Common myeloid progenitor, CD34-positive (primary cell): Measurements from ENCODE around the gene AP1M2.
A peak's percentile ranks its signal among the peaks of the same experiment; 100 is the strongest.

Source experiments
- CTCF ChIA-PET: fragments of 350-600 bp; sonication (Branson Sonifier 250); formaldehyde crosslinking; loops from one replicate; lab custom pipeline; 2021; ENCODE audit warnings: antibody characterized with exemption; lab: Charles Lee
- POLR2A ChIA-PET: fragments of 350-600 bp; sonication (Branson Sonifier 250); formaldehyde crosslinking; loops from one replicate; lab custom pipeline; 2021; ENCODE audit warnings: antibody characterized with exemption; lab: Charles Lee
- DNase-seq, 3 donors: peaks; one replicate each; pipeline versions ENCODE4 v3.0.0 to v3.0.0-alpha.2; 2013
- H3K27ac ChIP-seq, 2 experiments: 1 replicate in 1 of 2; 2 replicates in 1 of 2; pipeline ENCODE4 v1.7.0; 2013; ENCODE audit warnings: inconsistent platforms in 2 of 2, low read length in 2 of 2, mild to moderate bottlenecking in 2 of 2, low read depth in 1 of 2, moderate library complexity in 1 of 2; ENCODE audit not compliant: severe bottlenecking in 2 of 2, insufficient read depth in 1 of 2, poor library complexity in 1 of 2
- H3K27me3 ChIP-seq, 5 experiments: replicated peaks in 2 of 5; 1 replicate in 3 of 5; 2 replicates in 2 of 5; pipeline versions ENCODE4 v1.6.1 to v1.7.0; 2013; ENCODE audit warnings: low read length in 4 of 5, mild to moderate bottlenecking in 2 of 5, moderate library complexity in 2 of 5, inconsistent platforms in 1 of 5; ENCODE audit not compliant: insufficient read depth in 5 of 5, control insufficient read depth in 4 of 5
- H3K36me3 ChIP-seq, 4 experiments: 1 replicate in 2 of 4; 2 replicates in 2 of 4; pipeline versions ENCODE4 v1.6.1 to v1.7.0; 2013; ENCODE audit warnings: low read length in 3 of 4, control low read depth in 1 of 4, mild to moderate bottlenecking in 1 of 4; ENCODE audit not compliant: control insufficient read depth in 4 of 4, insufficient read depth in 4 of 4
- H3K4me1 ChIP-seq, 4 experiments: 1 replicate in 3 of 4; 2 replicates in 1 of 4; pipeline versions ENCODE4 v1.6.1 to v1.7.1; 2013; ENCODE audit warnings: low read length in 3 of 4, mild to moderate bottlenecking in 3 of 4, control low read depth in 1 of 4, inconsistent platforms in 1 of 4, moderate library complexity in 1 of 4; ENCODE audit not compliant: control insufficient read depth in 4 of 4, insufficient read depth in 4 of 4; ENCODE audit errors: control extremely low read depth in 1 of 4
- H3K4me3 ChIP-seq, 7 experiments: 1 replicate in 4 of 7; 2 replicates in 3 of 7; pipeline versions ENCODE4 v1.5.1 to v1.7.0; 2013; ENCODE audit warnings: mild to moderate bottlenecking in 7 of 7, low read length in 6 of 7, moderate library complexity in 6 of 7, inconsistent platforms in 2 of 7, low read depth in 2 of 7, control low read depth in 1 of 7; ENCODE audit not compliant: insufficient read depth in 4 of 7, control insufficient read depth in 1 of 7; ENCODE audit errors: extremely low read depth in 1 of 7
- H3K9me3 ChIP-seq, 5 experiments: 1 replicate in 4 of 5; 2 replicates in 1 of 5; pipeline versions ENCODE4 v1.6.1 to v1.7.1; 2013; ENCODE audit warnings: low read length in 4 of 5, mild to moderate bottlenecking in 2 of 5, inconsistent platforms in 1 of 5, low read depth in 1 of 5, moderate library complexity in 1 of 5; ENCODE audit not compliant: control insufficient read depth in 4 of 5, insufficient read depth in 2 of 5; ENCODE audit errors: control extremely low read depth in 1 of 5
- WGBS: methylation state at CpG from one replicate; pipeline ENCODE4 v1.1.5; 2013; ENCODE audit not compliant: insufficient coverage; 5-methylcytosine and 5-hydroxymethylcytosine counted together

The AP1M2 gene

DNA sequence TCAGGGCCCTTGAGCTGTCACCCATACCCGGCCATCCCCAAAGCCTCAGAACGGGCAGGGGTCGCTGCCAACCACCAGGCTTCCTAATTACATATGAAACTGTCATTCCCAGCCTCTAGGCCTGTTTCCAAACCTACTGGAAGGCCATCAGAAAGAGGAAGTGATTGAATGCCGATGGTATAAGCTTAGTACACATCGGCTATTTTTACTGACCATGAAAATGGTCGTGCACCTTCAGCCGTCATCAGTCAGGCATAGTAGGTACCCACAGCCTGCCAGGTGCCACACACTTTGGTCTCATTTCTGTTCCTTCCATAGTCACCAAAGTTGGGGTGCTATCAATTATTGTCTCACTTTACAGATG, 31.5 kb downstream of the AP1M2 start:
- 42% methylated on average over 4 of the region's 7 CpGs for WGBS
- Histone ChIP-seq H3K9me3 (no peaks in the 10 kb centered on the region), H3K27me3 (no peaks in the 10 kb centered on the region), H3K36me3 (peaks cover 10 to 76% (median 59%) of the 10 kb centered on the region in 4 experiments), H3K4me3 (no peak overlapping the region), H3K27ac (no peak overlapping the region), H3K4me1 (peaks cover 3 to 60% (median 55%) of the 10 kb centered on the region in 4 experiments)
- ChIA-PET POLR2A (interaction anchor here (0.5 to 1.0 kb wide), 2 partner anchors 13 to 42 kb away, joined by 4 read pairs; partner anchors contain the start of gene CDKN2D), CTCF (interaction anchor here (1.2 to 5.5 kb wide), 8 partner anchors 8 to 45 kb away, joined by 3 to 64 read pairs (median 6); partner anchors contain the start of genes CDKN2D and KRI1)
- no peak for DNase-seq

DNA sequence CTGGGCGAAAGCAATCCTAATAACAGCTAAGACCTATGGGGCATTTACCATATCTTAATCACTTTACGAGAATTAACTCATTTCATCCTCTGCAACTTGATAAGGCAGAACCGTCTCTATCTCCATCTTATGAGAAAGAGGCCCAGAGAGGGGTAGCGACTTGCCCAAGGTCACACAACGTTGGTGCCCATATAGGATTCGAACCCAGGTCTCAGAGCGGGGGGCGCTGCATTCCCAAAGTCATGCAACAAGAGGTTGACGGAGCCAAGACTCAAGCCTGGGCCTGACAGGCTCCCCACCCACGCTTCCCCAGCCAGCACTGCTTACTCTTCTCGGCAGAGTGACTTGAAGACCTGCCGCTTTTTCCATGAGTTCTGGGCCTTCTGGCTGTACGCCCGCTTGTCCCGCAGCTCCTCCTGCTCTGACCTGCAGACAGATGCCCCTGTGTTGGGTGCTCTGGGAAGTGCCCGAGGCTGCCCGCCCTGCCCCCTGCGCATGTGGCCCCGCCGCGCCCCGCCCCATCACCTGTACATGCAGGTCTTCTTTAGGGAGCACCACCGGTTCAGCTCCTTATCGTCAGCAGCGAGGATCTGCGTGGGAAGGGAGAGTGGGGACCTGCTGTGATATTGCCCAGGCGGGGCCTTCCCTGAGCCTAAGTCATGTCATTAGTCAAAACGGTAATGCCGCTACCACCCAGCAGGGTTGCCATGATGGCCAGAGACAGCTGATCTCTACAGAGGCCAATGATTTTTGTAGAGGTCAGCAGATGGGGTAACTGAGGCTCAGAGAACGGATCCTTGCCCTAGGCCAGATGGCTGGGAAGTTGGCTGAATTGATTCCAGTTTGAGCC, 32.1 kb downstream of the AP1M2 start:
- Histone ChIP-seq H3K27ac (peak overlapping the region in 1 of 2 experiments; percentile 57), H3K27me3 (no peaks in the 10 kb centered on the region), H3K4me3 (peak overlapping the region in 2 of 7 experiments; percentile 24 to 51), H3K9me3 (no peaks in the 10 kb centered on the region), H3K4me1 (peaks cover 3 to 64% (median 58%) of the 10 kb centered on the region in 4 experiments), H3K36me3 (peaks cover 11 to 75% (median 57%) of the 10 kb centered on the region in 4 experiments)
- POLR2A ChIA-PET: interaction anchor here (0.5 to 3.3 kb wide), 4 partner anchors 11 to 42 kb away, joined by 4 to 29 read pairs (median 11); partner anchors contain the start of genes ATG4D, CDKN2D and KRI1
- WGBS: 93% methylated on average over 21 of the region's 30 CpGs
- peak in 2 of 3 donors; percentile 26 to 33 for DNase-seq
- CTCF ChIA-PET: interaction anchor here (0.9 to 5.5 kb wide), 12 partner anchors 8 to 286 kb away, joined by 3 to 64 read pairs (median 4); partner anchors contain the start of genes CDKN2D and KRI1

DNA sequence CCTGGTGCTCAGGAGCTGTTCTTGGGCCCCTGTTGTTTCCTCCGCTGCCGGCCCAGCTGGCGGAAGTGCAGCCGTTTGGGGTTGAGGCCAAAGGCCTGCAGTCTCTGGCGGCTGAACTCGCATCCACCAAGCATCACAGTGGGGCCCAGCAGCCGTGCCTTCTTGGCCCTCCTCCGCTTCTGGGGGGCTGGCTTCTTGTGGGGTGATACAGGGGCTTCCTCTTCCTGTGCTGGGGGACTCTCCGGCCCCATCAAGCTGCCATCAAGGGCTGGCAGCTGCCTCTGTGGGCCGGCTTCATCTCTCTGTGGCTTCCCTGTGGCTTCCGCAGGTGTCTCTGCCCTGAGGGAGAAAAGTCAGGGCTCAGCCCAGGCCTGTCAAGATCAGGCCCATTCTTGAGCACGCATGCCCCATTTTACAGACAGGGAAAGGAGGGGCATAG, 33.1 kb downstream of the AP1M2 start:
- ChIA-PET CTCF (interaction anchor here (1.0 to 5.5 kb wide), 7 partner anchors 8 to 44 kb away, joined by 4 to 64 read pairs (median 13); partner anchors contain the start of genes CDKN2D and KRI1), POLR2A (interaction anchor here (0.6 to 3.3 kb wide), 6 partner anchors 10 to 205 kb away, joined by 3 to 29 read pairs (median 4); partner anchors contain the start of genes ATG4D and KRI1)
- Histone ChIP-seq H3K36me3 (peaks cover 6 to 73% (median 51%) of the 10 kb centered on the region in 4 experiments), H3K27me3 (no peaks in the 10 kb centered on the region), H3K27ac (peak overlapping the region; percentile 25 to 67), H3K4me3 (peak overlapping the region in 3 of 7 experiments; percentile 11 to 51 (median 24)), H3K9me3 (no peaks in the 10 kb centered on the region), H3K4me1 (peaks cover 3 to 64% (median 58%) of the 10 kb centered on the region in 4 experiments)
- WGBS: 2% methylated on average over 12 of the region's 12 CpGs
- DNase-seq: peak; percentile 90 to 99 (median 98)

DNA sequence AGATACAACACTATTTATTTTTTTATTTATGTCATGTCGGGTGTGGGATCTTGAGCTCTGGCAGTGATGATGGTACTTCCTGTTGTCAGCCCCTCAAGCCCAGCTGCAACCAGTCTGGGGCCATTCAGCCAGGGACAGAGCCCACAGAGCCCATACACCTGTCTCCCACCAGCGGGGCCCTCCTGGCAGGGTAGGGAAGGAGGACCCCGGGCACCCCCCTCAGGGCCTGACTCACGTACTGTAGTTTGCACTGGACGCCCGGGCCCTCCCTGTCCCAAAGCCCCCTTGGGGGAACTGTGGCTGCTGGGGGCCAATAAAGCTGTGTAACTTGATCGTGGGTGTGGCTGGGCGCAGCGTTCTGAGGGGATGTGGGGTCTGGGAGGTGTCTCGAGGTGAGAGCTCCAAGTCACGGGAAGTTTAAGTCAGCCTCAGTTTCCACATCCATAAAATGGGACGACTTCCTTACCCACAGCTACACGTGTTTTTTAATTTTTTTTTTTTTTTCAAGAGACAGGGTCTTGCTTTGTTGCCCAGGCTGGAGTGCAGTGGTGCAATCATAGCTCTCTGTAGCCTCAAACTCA, 33.9 kb downstream of the AP1M2 start:
- Histone ChIP-seq H3K36me3 (peaks cover 9 to 76% (median 53%) of the 10 kb centered on the region in 4 experiments), H3K27ac (peak overlapping the region; percentile 25 to 67), H3K4me3 (peak overlapping the region in 3 of 7 experiments; percentile 14 to 28 (median 24)), H3K9me3 (no peaks in the 10 kb centered on the region), H3K4me1 (peaks cover 3 to 64% (median 58%) of the 10 kb centered on the region in 4 experiments), H3K27me3 (no peaks in the 10 kb centered on the region)
- DNase-seq: peak in 2 of 3 donors; percentile 66 to 78
- ChIA-PET CTCF (interaction anchor here (0.8 to 5.5 kb wide), 8 partner anchors 9 to 70 kb away, joined by 3 to 64 read pairs (median 10); partner anchors contain the start of genes CDKN2D and KRI1), POLR2A (interaction anchor here (0.9 to 3.3 kb wide), 4 partner anchors 9 to 13 kb away, joined by 3 to 29 read pairs (median 11); partner anchors contain the start of genes ATG4D and KRI1)
- 87% methylated on average over 4 of the region's 13 CpGs for WGBS

DNA sequence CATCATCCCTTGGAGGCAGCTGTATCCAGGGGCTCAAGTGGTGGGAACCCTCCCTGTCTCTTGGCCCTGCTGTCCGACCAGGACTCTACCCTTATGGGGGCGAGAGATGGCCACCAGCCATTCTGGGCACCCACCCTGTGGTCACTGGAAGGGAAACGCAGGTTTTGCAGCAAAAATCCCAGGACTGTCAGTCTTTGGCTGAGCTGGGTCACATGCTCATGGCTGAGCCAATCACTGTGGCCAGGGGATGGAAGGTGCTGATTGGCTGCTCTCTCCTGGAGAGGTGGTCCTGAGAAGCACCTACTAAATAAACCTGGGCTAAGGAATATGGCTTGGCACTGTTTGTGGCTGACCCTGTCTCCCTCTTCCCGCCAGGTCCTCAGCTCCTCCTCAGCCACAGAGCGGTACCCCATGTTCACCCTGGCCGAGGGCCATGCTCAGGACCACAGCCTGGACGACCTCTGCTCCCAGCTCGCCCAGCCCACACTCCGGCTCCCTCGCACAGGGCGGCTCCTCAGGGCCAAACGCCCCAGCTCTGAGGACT, 34.5 kb downstream of the AP1M2 start:
- peaks cover 9 to 71% (median 48%) of the 10 kb centered on the region in 4 experiments for H3K36me3 ChIP-seq
- H3K4me1 ChIP-seq: peaks cover 3 to 61% (median 58%) of the 10 kb centered on the region in 4 experiments
- POLR2A ChIA-PET: interaction anchor here (0.6 to 3.3 kb wide), 4 partner anchors 9 to 67 kb away, joined by 3 to 29 read pairs (median 11); partner anchors contain the start of genes ATG4D and KRI1
- peak in 2 of 3 donors; percentile 56 to 58 for DNase-seq
- WGBS: 96% methylated on average over 4 of the region's 12 CpGs
- H3K27me3 ChIP-seq: no peaks in the 10 kb centered on the region
- CTCF ChIA-PET: interaction anchor here (0.8 to 5.5 kb wide), 8 partner anchors 10 to 136 kb away, joined by 3 to 64 read pairs (median 6); partner anchors contain the start of genes CDKN2D and KRI1
- H3K9me3 ChIP-seq: no peaks in the 10 kb centered on the region
- peak overlapping the region in 2 of 7 experiments; percentile 24 to 28 for H3K4me3 ChIP-seq
- peak overlapping the region in 1 of 2 experiments; percentile 39 for H3K27ac ChIP-seq

DNA sequence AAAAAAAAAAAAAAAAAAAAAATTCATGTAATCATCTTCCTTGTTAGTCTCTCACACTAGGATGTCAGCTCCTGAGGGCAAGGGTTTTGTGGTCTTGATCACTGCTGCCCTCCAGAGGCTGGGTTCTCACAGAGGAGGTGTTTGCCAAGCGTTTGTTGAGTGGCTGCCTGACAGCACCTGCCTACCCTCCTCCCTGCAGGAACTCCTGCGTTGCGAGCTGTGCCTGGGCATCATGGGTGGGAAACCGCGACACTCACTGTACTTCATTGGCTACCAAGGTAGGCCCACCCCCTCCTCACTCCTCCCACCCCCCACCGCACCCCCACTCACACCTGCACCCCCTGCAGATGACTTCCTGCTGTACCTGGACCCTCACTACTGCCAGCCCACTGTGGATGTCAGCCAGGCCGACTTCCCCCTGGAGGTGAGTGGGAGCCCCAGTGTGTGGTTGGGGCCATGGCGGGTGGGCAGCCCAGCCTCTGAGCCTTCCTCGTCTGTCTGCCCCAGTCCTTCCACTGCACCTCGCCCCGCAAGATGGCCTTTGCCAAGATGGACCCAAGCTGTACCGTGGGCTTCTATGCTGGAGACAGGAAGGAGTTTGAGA, 35.3 kb downstream of the AP1M2 start:
- H3K9me3 ChIP-seq: no peaks in the 10 kb centered on the region
- peaks cover 8 to 71% (median 48%) of the 10 kb centered on the region in 4 experiments for H3K36me3 ChIP-seq
- POLR2A ChIA-PET: interaction anchor here (3.0 to 3.3 kb wide), 2 partner anchors 8 to 15 kb away, joined by 18 to 29 read pairs; partner anchors contain the start of genes ATG4D and KRI1
- H3K27me3 ChIP-seq: no peaks in the 10 kb centered on the region
- peak overlapping the region in 1 of 7 experiments; percentile 42 for H3K4me3 ChIP-seq
- CTCF ChIA-PET: interaction anchor here (0.8 to 5.5 kb wide), 6 partner anchors 10 to 135 kb away, joined by 3 to 64 read pairs (median 20); partner anchors contain the start of genes CDKN2D and KRI1
- no peak overlapping the region for H3K27ac ChIP-seq
- WGBS: 93% methylated on average over 4 of the region's 12 CpGs
- peaks cover 3 to 61% (median 58%) of the 10 kb centered on the region in 4 experiments for H3K4me1 ChIP-seq
- DNase-seq: peak; percentile 61 to 76 (median 74)
